Measurements from ENCODE around the gene KCTD20.

The KCTD20 gene

GRCh38 chr6:36519352-36519751 is 76.6 kb downstream of the KCTD20 start:
- Mint-ChIP-seq H3K4me3 (no peak overlapping the region), H3K4me1 (ENCODE audit: low read depth) (peaks cover 25% of the 10 kb centered on the region), H3K36me3 (ENCODE audit: low read depth) (peaks cover 62% of the 10 kb centered on the region), H3K9me3 (no peaks in the 10 kb centered on the region), H3K27me3 (ENCODE audit: low read depth) (no peaks in the 10 kb centered on the region), H3K27ac (no peak overlapping the region)

- no peak overlapping the region for H3K27ac Mint-ChIP-seq
- H3K9me3 Mint-ChIP-seq, result no peaks in the 10 kb centered on the region
- H3K4me1 Mint-ChIP-seq (ENCODE audit: low read depth), result peaks cover 33% of the 10 kb centered on the region
These were observed 80.7 kb downstream of the KCTD20 start for GRCh38 chr6:36523451-36523850.

DNA sequence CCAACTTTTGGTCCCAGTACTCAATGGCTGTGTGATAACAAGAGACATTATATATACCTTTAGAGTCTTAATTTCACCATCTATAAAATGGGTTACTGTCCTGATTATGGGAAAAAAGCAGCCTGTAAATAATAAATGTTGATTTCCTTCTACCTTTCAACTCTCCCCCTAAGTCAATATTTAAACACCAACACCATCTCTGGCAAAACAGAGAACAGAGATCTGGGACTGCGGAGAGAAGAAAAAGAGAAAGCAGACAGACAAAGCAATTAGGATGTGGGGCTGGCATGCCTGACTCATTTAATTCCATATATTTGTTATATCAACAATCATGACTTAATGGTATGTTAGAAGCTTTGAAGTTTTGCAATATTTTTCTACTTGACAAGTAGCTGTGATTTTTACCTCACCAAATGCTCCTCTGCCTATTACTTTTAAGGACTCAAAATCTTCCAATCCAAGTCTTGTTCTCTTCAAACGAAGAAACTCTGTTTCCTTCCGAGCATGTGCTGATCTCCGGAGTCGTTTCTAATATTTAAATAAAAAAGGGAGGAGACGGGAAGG is 81.2 kb downstream of the KCTD20 start:
- Mint-ChIP-seq H3K4me1 (ENCODE audit: low read depth) (peaks cover 33% of the 10 kb centered on the region), H3K27ac (no peak overlapping the region), H3K36me3 (ENCODE audit: low read depth) (peaks cover 57% of the 10 kb centered on the region), H3K4me3 (no peak overlapping the region), H3K9me3 (no peaks in the 10 kb centered on the region), H3K27me3 (ENCODE audit: low read depth) (no peaks in the 10 kb centered on the region)

More at GRCh38 chr6:36523451-36523850, 80.7 kb downstream of the KCTD20 start:
- Mint-ChIP-seq H3K4me3 (no peak overlapping the region), H3K36me3 (ENCODE audit: low read depth) (peaks cover 60% of the 10 kb centered on the region), H3K27me3 (ENCODE audit: low read depth) (no peaks in the 10 kb centered on the region)

DNA sequence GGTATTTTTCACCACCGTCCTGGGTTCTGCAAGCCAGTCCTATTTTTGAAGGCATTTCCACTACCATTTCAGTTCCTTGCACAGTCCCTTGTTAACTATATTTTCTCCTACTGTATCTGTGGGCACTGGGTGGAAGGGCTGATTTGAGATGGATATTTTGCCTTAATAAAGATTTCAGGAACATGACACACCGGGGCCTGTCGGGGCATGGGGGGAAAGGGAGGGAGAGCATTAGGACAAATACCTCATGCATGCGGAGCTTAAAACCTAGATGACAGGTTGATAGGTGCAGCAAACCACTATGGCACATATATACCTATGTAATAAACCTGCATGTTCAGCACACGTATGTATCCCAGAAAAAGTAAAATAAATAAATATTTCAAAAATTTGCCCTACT is 82.1 kb downstream of the KCTD20 start:
- Mint-ChIP-seq H3K27ac (no peak overlapping the region), H3K36me3 (ENCODE audit: low read depth) (peaks cover 57% of the 10 kb centered on the region), H3K27me3 (ENCODE audit: low read depth) (no peaks in the 10 kb centered on the region), H3K9me3 (no peaks in the 10 kb centered on the region), H3K4me3 (no peak overlapping the region), H3K4me1 (ENCODE audit: low read depth) (peaks cover 33% of the 10 kb centered on the region)

DNA sequence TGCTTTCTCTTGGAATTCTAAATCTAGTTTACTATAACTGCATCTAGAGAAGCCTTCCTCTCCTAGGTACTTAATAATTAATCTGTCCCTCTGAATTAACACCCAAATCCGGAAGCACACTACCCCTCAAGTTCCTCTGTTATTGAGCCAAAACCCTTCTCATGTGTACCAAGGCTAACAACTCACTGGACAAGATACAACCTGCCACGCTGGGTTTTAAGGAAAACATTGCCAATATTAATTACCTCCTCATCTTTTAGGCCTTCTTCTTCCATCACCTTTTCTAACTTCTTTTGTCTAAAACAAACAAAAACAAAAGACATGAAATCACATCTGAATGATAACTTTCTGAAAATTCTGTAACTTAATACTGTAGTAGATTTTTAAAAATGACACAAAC is 82.5 kb downstream of the KCTD20 start:
- no peak overlapping the region for H3K4me3 Mint-ChIP-seq
- H3K4me1 Mint-ChIP-seq (ENCODE audit: low read depth), result peaks cover 29% of the 10 kb centered on the region
- peaks cover 53% of the 10 kb centered on the region for H3K36me3 Mint-ChIP-seq (ENCODE audit: low read depth)
- H3K27ac Mint-ChIP-seq, result peak overlapping the region; percentile 45
- no peaks in the 10 kb centered on the region for H3K27me3 Mint-ChIP-seq (ENCODE audit: low read depth)
- no peaks in the 10 kb centered on the region for H3K9me3 Mint-ChIP-seq

- no peaks in the 10 kb centered on the region for H3K9me3 Mint-ChIP-seq
- no peak overlapping the region for H3K27ac Mint-ChIP-seq
- no peaks in the 10 kb centered on the region for H3K27me3 Mint-ChIP-seq (ENCODE audit: low read depth)
- H3K4me3 Mint-ChIP-seq, result no peak overlapping the region
- H3K4me1 Mint-ChIP-seq (ENCODE audit: low read depth), result peaks cover 29% of the 10 kb centered on the region
- H3K36me3 Mint-ChIP-seq (ENCODE audit: low read depth), result peaks cover 50% of the 10 kb centered on the region
These were observed 83.3 kb downstream of the KCTD20 start for GRCh38 chr6:36526066-36526465.

- H3K36me3 Mint-ChIP-seq (ENCODE audit: low read depth), result peaks cover 57% of the 10 kb centered on the region
- no peaks in the 10 kb centered on the region for H3K9me3 Mint-ChIP-seq
- H3K27me3 Mint-ChIP-seq (ENCODE audit: low read depth), result no peaks in the 10 kb centered on the region
- H3K4me3 Mint-ChIP-seq, result no peak overlapping the region
- no peak overlapping the region for H3K27ac Mint-ChIP-seq
- peaks cover 31% of the 10 kb centered on the region for H3K4me1 Mint-ChIP-seq (ENCODE audit: low read depth)
These were observed 90.5 kb downstream of the KCTD20 start for GRCh38 chr6:36533321-36533720.

GRCh38 chr6:36536873-36537547 is 94.2 kb downstream of the KCTD20 start:
- H3K4me1 Mint-ChIP-seq (ENCODE audit: low read depth), result peaks cover 34% of the 10 kb centered on the region
- H3K9me3 Mint-ChIP-seq, result no peaks in the 10 kb centered on the region
- H3K36me3 Mint-ChIP-seq (ENCODE audit: low read depth), result peaks cover 52% of the 10 kb centered on the region
- no peak overlapping the region for H3K4me3 Mint-ChIP-seq
- no peak overlapping the region for H3K27ac Mint-ChIP-seq
- no peaks in the 10 kb centered on the region for H3K27me3 Mint-ChIP-seq (ENCODE audit: low read depth)

- no peaks in the 10 kb centered on the region for H3K27me3 Mint-ChIP-seq (ENCODE audit: low read depth)
- peaks cover 49% of the 10 kb centered on the region for H3K36me3 Mint-ChIP-seq (ENCODE audit: low read depth)
- peak overlapping the region; percentile 91 for H3K27ac Mint-ChIP-seq
- H3K4me3 Mint-ChIP-seq, result peak overlapping the region; percentile 34
- no peaks in the 10 kb centered on the region for H3K9me3 Mint-ChIP-seq
- H3K4me1 Mint-ChIP-seq (ENCODE audit: low read depth), result peaks cover 47% of the 10 kb centered on the region
These were observed 97.2 kb downstream of the KCTD20 start for GRCh38 chr6:36539814-36540568.
